ENCODE measurements around the gene ELOB.
A peak's percentile ranks its signal among the peaks of the same experiment; 100 is the strongest.

Gene ELOB

DNA sequence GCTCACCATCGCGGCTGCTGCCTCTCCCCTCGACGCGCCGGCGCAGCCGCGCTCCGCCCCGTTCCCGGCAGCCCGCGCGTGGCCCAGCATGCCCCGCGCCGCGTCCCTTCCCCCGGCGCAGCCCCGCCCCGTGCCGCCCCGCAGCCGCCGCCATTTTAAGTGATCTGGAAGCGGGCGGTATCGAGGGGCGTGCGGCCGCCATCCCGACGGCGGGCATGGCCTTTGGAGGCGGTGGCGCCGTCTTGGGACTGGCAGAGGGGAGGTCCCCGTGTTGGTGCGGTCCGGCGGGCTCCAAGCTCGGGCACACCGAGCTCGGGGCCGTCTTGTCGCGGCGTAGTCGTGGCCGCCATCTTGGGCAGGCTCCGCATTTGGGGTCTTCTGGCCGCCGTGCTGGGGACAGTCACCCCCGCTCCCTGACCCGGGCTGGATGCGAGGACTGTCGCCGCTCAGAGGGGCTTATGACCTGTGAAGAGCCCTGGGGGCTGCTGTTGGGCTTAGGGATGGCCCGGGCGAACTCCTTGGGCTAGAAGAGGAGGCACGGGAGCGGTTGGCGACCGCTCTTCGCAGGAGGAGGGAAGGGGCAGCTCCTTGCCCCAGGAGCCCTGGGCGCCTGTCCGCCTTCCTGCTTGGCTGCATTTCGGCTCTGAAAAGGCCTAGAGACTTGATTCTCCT lies at the start of gene ELOB:
Gene ELOB, minus strand, starts transcription at position 50 of the 672 bp plus-strand sequence. Its CDS starts 41 bp downstream, at position 9.
- DNase-seq = peak; percentile 93

- DNase-seq = no peak
Measured at GRCh38 chr16:2825906-2826305, 48.8 kb upstream of the ELOB start.

GRCh38 chr16:2825049-2825742 lies 48.1 kb upstream of the ELOB start:
- DNase-seq = no peak

DNA sequence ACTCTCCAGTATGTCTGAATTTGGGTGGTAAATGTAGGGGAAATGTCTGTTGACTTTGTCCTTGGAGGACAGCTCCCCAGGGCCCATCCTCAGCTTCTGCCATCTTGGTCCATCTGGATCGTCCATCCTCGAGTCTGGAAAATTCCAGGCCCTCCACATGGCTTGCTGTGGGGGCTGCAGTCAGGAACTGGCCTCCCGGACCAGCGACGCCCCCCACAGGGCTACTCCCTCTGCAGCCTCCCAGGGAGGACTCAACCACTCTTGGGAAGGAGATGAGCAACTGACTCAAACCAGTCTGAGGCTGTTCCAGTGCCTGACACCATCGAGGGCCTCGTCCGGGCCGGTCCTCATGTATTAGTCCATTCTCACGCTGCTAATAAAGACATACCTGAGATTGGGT lies 47.5 kb upstream of the ELOB start:
- DNase-seq = no peak

DNA sequence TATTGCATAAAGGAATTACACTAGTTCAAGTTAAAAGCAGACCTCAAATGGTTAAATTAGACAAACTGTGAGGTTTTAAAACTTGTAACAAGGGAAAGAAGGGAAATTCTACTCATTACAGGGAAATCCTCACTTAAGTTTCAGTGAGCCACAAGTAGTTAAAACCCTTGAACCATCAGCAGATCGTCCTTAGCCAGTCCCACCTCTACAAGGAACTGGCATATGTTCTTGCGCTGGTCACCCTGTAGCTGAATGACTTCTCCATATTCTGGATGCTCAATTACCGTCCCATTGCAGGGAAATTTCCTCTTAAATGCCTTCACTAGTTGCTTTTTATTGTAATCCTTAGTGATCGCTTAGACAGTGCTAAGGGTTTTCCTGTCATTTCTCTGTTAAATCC lies 45.4 kb upstream of the ELOB start:
- DNase-seq = no peak

GRCh38 chr16:2822158-2822495 lies 45.0 kb upstream of the ELOB start:
- no peak for DNase-seq

DNA sequence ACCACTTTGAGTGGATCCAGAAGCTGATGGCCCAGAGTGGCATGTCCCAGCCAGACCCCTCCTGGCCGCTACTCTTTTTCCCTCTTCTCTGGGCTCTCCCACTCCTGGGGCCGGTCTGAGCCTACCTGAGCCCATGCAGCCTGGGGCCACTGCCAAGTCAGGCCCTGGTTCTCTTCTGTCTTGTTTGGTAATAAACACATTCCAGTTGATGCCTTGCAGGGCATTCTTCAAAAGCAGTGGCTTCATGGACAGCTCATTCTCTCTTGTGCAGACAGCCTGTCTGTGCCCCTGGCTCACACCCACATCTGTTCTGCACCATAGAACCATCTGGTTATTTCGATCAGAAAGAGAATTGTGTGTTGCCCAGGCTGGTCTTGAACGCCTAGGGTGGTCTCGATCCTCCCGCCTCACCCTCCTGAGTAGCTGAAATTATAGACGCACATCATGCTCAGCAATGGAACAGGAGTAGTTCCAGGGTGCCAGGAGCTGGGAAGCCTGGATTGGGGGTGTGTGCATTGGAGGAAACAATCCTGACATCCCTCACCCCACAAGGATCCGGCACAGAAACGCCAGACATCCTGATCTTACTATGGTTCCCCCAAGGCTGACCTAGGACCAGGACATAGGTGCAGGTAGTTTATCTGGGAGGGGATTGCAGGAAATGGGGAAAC lies 44.5 kb upstream of the ELOB start:
- no peak for DNase-seq

GRCh38 chr16:2820836-2821486 lies 43.9 kb upstream of the ELOB start:
- no peak for DNase-seq

DNA sequence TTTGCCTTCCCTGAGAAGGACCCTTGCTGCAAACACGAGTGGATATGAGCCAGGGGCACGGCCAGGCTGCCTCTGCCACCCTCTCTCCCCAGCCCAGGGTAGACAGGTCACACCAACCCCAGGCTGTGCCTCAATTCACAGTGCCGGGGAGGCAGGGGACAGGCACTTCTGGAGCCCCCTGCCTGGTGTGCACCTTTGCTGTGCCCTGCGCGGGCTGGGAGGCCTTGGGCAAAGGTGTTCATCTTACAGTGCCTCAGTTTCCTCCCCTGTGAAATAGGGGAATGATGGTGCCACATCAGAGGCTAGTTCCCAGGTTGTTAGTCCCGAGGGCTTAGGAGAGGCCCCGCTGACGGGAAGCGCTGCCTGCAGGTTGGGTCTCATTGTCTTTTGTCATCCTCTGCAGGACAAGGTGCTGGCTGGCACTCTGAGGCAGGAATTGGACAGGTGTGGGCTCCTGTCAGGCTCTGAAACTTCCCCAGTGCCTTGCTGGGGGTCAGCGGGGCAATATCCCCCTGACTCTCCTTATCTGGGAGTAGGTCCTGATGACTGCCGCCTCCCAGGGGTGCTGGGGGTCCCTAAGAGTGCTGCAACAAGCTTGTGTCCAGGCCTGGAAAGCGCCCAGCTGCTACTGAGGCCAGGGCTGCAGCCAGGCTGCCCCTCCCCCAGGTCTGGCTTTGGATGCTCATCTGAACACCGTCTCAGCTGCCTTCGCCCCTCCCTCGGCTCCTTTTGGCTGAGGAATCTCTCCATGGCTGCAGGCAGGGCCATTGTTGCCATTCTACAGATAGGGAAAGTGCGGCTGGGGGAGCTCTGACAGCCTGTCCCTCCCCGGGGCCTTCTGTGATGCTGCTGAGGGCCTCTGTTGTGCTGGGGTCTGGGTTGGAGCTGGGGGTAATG lies 43.1 kb upstream of the ELOB start:
- DNase-seq = no peak

DNA sequence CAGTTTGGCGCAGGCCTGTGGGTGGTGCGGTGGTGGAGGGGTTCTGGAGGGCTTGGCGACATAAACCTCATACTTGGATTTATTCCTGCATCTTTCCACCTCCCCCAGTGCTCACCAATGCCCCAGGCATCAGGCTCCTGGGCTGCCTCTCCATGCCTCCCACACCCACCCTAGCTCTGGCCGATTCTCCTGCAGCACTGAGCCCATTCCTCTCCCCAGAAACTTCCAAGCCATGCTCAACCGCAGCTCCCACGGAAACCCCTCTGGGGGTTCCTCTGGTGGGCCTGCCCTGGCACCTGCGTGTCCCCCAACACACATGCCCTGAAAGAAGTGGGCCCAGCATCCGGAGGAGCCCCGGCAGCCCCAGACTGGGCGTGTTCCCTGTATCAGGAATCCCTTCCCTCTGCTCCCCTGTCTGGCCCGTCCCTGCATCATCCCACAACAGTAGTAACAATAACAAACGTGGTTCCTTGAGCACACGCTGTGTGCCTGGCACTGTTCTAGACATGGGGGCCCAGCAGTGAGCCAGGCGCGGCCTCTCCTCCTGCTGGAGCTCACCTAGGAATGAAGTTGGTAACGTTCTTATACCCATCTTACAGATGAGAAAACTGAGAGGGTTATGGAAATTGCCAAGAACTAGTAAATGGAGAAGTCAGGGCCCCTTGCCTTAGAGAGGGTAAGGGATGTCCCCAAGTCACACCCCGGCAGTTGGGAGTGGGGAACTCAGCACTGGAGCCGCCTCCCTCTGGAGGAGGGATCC lies 42.3 kb upstream of the ELOB start:
- DNase-seq = no peak

GRCh38 chr16:2818272-2818876 lies 41.3 kb upstream of the ELOB start:
- no peak for DNase-seq

GRCh38 chr16:2817340-2818271 lies 40.5 kb upstream of the ELOB start:
- DNase-seq = no peak

GRCh38 chr16:2816751-2817339 lies 39.8 kb upstream of the ELOB start, which contains the start of gene PRSS21:
TSS of gene PRSS21 (plus strand) at chr16:2817237. CDS start at chr16:2817269, 32 bp downstream.
- DNase-seq = no peak

GRCh38 chr16:2815299-2815771 lies 38.3 kb upstream of the ELOB start:
- DNase-seq = no peak

GRCh38 chr16:2814551-2815298 lies 37.6 kb upstream of the ELOB start:
- DNase-seq = no peak

GRCh38 chr16:2813771-2814221 lies 36.7 kb upstream of the ELOB start:
- no peak for DNase-seq

GRCh38 chr16:2811703-2812471 lies 34.8 kb upstream of the ELOB start:
- no peak for DNase-seq

GRCh38 chr16:2810651-2811050 lies 33.6 kb upstream of the ELOB start:
- no peak for DNase-seq

Data from 8988T (cell line).